GM23338 (cell line): Measurements from ENCODE around the gene KLHL17.

Experiments
- EZH2 ChIP-seq: fragments of 200-600 bp; sonication (generic); IDR thresholded peaks from one replicate; pipeline ENCODE4 v1.8.0; 2017; ENCODE audit warnings: antibody characterized with exemption, mild to moderate bottlenecking, low read depth; ENCODE audit not compliant: unreplicated experiment
- POLR2AphosphoS5 ChIP-seq: IDR thresholded peaks from 2 replicates; pipeline ENCODE4 v1.6.1; 2016; ENCODE audit warnings: antibody characterized with exemption, low read depth
- REST ChIP-seq: IDR thresholded peaks from one replicate; pipeline ENCODE4 v1.6.1; 2018; ENCODE audit warnings: antibody characterized with exemption; ENCODE audit not compliant: unreplicated experiment
- TF ChIP-seq, protein P1 (sequence below), 2 experiments: fragments of 200-600 bp in 1 of 2; sonication (generic) in 1 of 2; conservative IDR thresholded peaks; 2 replicates each; pipeline versions ENCODE4 v1.5.1 to v1.6.1; 2016 to 2017; ENCODE audit warnings: antibody characterized with exemption in 2 of 2, low read depth in 2 of 2, mild to moderate bottlenecking in 2 of 2, moderate library complexity in 1 of 2

DNA sequence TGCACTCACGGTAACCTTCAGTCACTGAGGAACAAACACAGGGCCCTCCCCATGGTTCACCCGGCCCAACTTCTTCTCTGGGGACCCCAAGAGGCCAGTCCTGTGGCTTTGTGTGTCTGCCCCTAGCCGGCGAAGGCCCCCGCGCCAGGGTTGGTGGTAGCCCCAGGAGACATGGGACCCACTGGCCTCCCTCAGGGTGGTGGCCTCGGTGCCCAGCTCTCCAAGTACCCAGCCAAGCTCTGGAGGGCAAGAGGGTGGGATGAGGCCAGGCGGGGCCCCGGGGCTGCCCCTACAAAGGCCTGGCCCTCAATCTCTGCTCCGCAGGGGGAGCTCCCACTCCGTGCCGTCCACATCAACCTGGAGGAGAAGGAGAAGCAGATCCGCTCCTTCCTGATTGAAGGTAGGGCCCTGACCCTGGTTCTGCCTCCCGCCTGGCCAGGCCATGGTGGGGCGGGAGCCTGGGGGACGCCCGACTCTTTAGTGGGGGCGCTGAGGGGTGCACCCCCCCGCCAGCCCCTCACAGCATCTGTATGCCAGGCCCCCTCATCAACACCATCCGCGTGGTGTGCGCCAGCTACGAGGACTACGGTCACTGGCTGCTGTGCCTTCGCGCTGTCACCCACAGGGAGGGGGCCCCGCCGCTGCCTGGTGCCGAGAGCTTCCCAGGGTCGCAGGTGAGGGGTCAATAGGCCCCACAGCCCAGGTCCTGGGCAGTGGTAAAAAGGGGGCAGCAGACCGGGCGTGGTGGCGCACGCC is 11.5 kb downstream of the KLHL17 start:
- TF ChIP-seq, protein P1, sequence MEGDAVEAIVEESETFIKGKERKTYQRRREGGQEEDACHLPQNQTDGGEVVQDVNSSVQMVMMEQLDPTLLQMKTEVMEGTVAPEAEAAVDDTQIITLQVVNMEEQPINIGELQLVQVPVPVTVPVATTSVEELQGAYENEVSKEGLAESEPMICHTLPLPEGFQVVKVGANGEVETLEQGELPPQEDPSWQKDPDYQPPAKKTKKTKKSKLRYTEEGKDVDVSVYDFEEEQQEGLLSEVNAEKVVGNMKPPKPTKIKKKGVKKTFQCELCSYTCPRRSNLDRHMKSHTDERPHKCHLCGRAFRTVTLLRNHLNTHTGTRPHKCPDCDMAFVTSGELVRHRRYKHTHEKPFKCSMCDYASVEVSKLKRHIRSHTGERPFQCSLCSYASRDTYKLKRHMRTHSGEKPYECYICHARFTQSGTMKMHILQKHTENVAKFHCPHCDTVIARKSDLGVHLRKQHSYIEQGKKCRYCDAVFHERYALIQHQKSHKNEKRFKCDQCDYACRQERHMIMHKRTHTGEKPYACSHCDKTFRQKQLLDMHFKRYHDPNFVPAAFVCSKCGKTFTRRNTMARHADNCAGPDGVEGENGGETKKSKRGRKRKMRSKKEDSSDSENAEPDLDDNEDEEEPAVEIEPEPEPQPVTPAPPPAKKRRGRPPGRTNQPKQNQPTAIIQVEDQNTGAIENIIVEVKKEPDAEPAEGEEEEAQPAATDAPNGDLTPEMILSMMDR (conservative IDR thresholded peaks at IDR 0.05; ENCODE audit: low read depth in 2 of 2), result no peak
- TF ChIP-seq EZH2 (no peak), POLR2AphosphoS5 (no peak), REST (no peak)
